ENCODE data around the gene FGFR2.
"Not testable (repeated sequence)": the region's sequence is repeated elsewhere in the genome, so short reads cannot be mapped to it uniquely, and the experiment has no call there.

Gene FGFR2

DNA sequence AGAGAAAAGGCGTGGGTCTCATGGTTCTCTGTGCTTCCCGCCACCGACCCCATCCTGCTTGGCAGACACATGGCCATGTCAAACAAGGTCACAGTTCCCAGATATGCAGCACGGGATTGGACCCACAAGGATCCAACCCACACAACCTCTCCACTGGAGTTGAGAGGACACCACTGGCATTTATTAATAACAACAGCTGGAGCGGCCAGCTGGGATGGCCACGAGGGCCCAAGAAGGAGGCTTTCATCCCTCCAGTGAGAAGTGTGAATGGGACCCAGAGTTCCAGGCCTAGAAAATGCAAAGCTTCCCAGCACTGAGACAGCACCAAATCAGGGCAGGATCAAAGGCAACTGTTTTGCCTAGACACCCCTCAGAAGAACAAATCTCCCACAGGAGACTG is 31.5 kb downstream of the FGFR2 start:
- DNase-seq = peak in 3 of 10 donors; percentile 35 to 93 (median 47)
- intact Hi-C loops (cut with DNase I) = no loop called here

DNA sequence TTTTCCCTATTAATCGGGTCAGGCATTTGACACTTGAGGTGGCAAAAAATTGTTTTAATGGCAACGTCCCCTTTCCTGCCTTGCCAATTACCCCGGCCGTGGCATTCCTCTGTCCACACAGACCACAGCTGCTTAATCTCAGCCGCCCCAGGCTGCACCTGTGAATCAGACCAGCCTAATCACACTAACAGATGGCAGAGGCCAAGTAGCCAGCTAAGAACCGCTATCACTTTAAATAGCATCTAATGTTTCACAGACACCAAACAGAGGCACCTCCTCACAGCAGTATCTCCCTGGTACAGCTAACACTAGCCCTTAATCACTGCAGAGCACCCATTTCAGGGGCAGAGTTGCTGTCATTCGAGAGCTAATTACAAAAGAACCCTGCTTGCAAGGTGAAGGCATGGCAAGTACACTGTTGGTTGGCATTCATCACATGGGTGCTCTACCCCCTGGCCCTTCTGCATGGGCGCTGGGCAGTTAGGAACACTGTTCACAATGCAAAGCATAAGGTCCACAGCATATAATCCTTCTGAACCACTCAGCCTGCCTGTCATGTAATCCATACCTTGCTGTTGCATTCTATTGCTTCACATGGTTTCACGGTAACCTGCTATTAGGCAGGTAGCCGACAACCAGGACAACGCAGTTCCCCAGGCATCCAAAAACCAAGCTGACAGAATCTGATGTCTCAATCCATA is 38.8 kb downstream of the FGFR2 start:
- DNase-seq = no peak
- intact Hi-C loops (cut with DNase I) = no loop called here

DNA sequence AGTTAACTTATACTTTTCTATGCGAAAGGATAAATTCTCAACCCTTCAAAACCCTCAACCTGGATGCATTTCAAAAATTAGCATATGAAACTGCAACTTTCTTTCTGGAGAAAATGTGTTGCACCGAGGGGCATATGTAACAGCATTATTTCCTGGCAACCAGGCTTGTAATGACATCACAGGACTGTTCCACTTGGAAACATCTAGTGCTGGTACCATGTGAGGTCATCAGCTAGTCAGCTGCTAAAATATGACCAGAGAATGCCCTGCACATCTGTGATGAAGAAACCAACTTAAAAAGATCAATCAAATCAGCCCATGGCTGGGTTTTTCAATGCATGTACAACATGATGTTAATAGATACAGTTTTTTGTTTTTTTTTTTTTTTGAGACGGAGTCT is 40.0 kb downstream of the FGFR2 start:
- no peak for DNase-seq
- intact Hi-C loops (cut with DNase I) = no loop called here

DNA sequence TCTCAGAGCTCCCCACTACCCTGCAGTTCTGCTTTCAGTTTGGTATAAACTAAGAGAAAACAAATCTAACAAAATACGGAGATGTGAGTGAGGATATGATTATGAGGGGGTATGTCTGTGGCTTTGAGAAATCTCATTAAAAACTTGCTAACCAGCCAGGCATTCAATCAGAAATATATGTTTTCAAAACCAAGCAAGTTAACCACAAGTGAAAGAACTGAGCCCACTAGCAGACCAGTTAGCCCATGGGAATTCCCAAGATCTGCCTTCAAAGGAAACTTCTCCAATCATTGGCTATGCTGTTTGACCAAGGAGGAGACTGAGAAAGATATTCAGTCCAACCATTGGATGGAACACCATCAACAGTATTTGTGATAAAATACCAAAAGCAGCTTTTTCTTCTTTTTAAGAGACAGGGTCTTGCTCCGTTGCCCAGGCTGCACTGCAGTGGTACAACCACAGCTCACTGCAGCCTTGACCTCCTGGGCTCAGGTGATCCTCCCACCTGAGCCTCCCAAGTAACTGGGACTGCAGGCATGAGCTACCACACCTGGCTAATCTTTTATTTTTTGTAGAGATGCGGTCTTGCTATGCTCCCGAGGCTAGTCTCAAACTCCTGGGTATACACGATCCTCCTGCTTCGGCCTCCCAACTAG is 41.2 kb downstream of the FGFR2 start:
- DNase-seq = peak in 1 of 10 donors; percentile 11
- intact Hi-C loops (cut with DNase I) = no loop called here

DNA sequence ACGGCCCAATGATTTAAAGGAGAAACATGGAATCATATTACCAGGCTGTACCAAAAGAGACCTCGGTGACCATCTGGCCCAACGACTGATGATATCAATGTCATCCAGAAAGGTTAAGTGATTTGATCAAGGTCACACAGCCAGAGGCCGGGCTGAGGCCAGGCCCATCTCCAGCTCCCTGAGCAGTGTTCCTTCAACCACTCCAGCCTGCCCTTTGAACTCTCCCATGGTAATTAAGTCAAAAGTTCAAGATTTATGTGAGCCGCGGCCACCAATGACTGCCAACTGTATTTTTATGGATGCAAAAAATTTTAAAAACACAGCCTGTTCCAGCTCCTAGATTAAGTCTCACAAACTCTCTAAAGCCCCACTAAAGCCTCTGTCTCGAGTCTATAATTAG is 41.8 kb downstream of the FGFR2 start:
- DNase-seq = peak in 1 of 10 donors; percentile 13
- intact Hi-C loops (cut with DNase I) = no loop called here

DNA sequence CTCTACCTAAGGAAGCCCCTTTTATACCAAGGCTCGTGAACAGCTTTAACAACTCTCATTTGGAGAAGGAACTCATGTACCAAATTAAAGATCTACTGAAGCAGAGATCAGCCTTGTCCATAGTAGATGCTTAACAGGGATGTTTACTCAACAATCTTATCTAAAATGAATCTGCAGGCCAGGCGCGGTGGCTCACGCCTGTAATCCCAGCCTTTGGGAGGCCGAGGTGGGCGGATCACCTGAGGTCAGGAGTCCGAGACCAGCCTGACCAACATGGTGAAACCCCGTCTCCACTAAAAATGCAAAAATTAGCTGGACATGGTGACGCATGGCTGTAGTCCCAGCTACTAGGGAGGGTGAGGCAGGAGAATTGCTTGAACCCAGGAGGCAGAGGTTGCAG is 43.3 kb downstream of the FGFR2 start:
- peak in 1 of 10 donors; percentile 40 for DNase-seq
- intact Hi-C loops (cut with DNase I) = not testable (repeated sequence)

DNA sequence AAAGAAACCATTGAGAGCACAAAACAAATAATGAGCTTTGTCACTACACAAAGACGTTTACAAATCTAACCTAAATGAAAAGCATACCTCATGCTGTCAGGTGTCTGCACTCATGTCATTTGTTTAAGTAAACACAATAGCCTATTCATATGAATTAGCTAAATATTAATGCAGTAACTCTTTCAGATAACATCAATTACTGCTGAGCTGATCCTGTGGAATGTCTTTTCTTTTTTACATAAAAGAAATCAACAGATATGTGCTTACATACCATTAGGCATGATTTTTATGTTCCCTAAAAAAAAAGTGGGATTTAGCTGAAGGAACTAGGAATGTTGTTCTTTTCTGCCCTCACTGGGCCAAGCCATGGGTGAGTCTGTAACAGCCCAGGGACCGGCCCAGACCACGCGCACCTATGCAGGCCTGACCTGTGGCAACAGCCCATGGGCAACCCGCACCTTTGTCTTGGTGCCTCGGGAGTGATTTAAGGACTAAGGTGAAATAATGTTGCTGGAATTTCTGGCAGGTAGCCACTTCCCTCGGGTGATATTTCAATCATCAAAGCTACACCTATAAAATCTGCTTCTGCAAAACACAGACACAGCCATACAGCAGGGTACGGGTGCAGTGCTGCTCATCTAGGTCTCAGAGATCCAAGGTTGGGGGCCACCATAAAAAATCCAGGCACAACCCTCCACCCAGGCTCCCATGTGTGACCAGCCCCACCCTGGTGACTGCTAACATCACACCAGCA is 44.6 kb downstream of the FGFR2 start:
- intact Hi-C loops (cut with DNase I) = no loop called here
- DNase-seq = no peak

DNA sequence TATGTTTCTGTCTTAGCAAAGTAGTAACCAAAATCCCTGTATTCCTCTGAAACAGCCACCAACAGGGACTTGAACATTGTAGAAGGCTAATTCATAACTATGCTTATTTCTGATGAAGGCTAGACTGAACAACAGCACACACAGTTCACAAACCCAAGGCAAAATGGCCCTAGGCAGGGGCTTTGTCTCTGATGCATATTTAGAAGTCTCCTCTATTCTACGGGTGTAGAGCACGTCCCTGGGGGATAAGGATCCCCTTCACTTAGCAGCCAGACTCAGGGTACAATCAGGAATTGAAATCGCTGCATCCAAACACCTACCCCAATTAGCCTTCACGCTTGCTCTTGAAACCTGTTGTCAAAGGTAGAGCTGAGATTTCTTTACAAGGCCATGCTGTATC is 45.5 kb downstream of the FGFR2 start:
- intact Hi-C loops (cut with DNase I) = no loop called here
- no peak for DNase-seq

DNA sequence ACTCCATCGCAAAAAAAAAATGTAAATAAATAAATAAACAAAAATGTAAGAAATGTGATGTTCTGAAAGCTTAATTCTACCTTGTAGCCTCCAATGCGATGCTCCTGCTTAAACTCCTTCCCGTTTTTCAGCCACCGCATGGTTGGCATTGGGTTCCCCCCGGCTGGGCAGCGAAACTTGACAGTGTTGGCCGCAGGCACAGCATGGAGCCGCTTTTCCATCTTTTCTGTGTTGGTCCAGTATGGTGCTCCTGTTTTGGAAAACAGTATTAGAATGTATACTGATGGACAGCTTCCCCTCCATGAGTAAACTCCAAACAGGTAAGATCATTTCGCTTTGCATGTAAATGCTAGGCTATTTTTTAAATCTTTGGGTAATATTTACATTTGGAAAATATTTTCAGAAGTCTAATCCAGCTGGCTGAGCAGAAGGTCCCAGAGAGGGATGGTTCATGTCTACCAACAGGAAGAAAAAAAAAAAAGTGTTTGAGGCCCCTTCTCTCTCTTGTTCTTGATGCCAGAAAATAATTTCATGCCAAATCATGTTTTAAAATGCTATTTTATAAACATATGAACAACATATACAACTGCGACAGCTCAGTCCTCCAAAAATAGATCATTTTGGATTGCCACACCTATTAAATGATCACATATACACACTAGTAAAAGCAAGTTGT is 46.9 kb downstream of the FGFR2 start:
- DNase-seq = no peak
- intact Hi-C loops (cut with DNase I) = no loop called here

DNA sequence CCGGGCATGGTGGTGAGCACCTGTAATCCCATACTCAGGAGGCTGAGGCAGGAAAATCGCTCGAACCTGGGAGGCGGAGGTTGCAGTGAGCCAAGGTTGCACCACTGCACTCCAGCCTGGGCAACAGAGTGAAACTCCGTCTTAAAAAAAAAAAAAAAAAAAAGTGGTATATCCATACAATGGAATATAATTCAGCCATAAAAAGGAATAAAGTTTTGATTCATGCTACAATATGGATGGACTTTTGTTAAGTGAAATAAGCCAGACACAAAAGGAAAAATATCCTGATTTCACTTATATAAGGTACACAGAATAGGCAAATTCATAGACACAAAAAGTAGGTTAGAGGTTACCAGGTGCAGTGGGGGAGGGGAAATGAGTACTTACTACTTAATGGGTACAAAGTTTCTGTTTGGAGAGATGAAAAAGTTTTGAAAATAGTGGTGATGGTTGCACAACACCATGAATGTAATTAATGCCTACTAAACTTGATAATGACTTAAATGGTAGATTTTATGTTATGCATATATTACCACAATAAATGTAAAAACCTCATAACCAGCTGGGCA is 53.9 kb downstream of the FGFR2 start:
- intact Hi-C loops (cut with DNase I) = no loop called here
- DNase-seq = no peak

DNA sequence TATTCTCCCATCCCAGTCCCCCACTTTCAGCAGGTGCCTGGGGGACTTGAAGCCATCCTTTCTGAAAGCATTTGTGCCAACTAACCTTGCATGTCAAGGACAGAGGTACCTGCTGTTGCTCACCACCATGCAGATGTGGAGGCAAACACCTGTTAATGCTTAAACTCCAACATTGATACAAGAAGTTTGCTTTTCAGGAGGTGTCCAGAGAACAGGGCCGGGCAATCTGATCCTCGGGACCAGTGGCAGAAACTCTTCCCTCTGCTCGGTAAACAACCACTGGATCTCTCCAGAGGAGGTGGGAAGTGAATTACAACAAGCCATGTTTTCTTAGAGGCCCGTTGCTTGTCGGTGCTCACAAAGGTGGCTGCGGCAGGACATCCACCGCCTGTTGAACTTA is 54.7 kb downstream of the FGFR2 start:
- intact Hi-C loops (cut with DNase I) = no loop called here
- DNase-seq = no peak

DNA sequence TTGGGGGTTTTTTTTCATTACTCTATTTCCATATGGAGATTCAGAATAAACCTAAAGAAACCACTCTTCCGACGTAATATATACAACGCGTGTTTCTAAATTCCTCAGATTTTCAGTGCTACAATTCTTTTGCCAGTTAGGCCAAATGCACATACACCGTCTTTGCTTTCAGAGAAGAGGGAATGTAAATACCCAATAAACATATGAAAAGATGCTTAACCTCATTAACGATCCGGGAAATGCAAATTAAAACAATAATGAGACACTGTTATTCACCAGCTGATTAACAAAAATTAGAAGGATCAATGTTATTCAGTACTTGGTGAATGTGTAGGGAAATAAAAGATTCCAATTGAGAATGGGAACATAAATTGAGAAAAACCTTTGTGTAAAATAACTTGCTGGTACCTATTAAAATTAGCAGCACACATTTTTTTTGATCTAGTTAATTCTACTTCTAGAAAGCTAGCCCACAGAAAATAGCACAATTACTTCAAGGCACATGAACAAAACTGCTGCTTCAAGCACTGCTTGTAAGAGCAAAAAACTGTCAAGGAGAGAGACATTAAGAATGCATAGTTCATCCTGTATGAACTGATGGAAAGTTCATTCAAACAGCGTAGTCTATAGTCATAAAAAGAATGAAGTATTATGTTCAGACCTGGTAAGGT is 56.7 kb downstream of the FGFR2 start:
- DNase-seq = no peak
- intact Hi-C loops (cut with DNase I) = no loop called here

DNA sequence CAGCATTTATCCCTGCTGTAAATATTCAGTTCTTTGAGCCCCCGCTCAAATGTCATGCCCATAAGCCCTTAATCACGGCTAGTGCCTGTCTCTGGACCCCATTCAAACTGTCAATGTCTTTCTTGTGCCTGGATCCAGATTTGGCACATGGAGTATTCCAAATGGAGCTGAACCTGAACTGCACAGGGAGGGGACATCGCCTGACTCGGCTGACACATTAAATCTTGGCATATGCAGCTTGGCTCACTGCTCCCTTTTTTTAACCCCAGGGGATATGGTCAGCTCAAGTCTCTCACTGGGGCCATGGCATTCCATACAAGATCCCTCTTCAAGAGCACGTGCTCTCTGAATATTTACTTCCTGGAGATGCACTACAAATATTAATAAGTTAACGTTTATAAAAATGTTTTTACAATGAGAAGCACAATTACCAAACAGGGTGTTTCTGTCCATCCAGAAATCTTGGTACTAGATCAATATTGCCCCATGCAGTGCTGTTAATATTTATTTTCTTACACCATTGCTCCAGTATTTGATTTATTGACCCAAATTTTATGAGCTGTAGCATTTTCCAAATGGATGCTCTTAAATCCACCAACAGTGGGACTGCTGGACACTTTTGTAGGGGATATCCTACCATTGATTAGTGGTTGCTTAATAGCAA is 57.4 kb downstream of the FGFR2 start:
- DNase-seq = no peak
- intact Hi-C loops (cut with DNase I) = no loop called here

DNA sequence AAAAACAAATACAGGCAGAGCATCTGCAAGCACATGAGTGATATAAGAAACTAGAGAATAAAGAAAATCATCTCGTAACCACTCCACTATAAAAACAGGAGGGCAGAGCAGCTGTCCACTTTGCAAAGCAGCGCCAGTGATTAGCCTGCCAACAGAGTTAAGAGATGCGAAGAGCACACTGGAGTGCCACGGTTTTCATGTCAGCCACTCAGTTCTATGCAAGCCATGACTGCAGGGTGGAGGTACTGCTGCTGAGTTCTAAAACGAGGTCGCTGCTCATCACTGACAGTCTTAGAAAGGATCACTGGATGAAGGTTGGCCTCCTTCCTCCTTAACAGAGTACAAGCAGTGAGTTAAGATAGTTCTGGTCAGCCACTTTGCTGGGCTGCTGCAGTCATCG is 58.5 kb downstream of the FGFR2 start:
- DNase-seq = no peak
- intact Hi-C loops (cut with DNase I) = no loop called here

DNA sequence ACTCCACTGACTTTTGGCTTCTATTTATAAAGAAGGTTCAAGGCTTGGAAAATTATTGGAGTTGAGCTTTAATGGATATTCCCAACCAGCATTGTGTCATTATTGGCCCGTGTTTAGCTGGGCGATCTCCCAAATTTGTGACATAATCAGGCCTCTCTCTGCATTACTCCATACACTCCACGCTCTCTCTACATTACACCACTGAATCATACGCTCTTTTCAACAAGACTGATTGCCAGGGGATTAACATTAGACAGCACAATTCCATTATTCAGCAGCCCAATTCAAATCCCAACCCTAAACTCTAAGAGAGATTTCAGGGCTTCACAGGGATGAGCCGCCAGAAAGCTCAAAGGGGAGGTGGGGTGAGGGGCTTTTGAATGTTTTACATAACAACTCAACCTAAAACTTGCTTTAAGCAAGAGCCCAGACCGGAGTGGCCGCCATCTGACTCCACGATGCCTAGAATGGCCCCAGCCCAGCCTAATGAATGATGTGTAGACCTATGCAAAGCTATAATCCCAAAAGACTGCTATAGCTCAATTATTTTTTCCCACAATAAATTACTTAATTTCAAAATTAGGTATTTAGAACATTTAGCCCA is 61.8 kb downstream of the FGFR2 start:
- intact Hi-C loops (cut with DNase I) = no loop called here
- peak in 5 of 10 donors; percentile 36 to 90 (median 65) for DNase-seq

DNA sequence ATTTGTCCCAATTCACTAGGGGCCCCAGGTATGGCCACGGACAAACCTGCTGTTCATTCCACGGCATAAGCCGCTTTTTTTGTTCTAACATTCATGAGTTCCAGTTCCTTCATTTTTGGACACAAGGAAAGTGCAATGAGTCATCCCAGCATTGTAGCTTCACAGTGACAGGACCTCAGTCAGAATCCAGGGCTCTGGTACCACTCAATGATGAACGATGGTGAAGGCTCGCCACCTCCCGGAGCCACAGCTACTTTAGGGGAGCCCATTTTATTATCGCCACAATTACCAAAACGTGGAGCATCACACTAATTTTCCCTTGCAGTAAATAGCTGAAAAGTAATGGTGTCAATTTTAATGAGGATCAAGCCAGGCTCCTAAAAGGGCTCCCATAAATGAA is 62.9 kb downstream of the FGFR2 start:
- intact Hi-C loops (cut with DNase I) = no loop called here
- DNase-seq = peak in 1 of 10 donors; percentile 45

DNA sequence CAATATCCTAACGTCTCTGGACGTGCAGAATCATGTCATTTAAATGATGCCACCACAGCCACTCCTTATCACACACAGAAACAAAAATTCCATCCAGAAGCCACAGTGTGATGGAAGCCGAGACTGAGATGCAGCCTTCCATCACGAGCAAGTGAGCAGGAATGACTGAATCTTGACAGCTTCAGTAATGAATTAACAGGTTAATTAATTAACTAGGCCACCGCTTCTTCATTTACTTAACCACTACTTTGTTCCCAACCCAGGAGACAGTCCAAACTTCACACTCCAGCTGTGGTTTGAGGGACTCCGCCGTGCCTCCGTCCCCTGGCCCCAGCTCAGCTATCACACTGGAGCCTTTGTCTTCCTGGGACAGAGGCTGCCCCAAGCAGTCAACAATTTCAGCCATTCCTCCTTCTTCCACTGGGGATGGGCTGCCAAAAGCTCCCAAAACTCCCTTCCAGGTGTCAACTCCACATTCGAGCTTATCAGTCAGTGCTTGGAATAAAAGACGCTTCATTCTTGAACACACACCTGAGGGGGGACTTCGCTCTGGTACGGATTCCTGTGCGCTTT is 65.9 kb downstream of the FGFR2 start:
- DNase-seq = peak in 7 of 10 donors; percentile 46 to 94 (median 64)
- intact Hi-C loops (cut with DNase I) = no loop called here

DNA sequence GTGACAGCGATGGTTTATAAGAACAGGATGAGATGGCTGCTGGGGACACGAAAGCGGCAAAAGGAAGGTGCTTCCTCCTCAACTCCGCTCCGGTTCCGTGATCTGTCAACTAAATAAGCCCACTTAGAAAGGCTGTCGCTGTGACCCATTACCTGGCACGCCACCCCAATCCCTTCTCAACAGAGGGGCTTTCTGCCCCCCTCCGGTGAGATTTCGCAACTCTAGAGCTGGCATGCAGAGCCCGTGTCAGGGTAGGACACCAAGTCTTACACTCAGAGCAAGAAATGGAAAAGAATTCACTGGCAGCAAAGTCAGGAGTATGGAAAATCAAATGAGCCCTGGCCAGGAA is 66.4 kb downstream of the FGFR2 start:
- DNase-seq = no peak
- intact Hi-C loops (cut with DNase I) = no loop called here
